Suprapubic skin (tissue), 4 donors: Measurements from ENCODE around the gene YWHAE.

ENCODE experiments used
- POLR2A ChIP-seq, 2 donors: fragments of 450-650 bp; IDR thresholded peaks; one replicate each; pipeline ENCODE4 v1.6.1; 2017; ENCODE audit warnings: antibody characterized with exemption in 2 of 2, mild to moderate bottlenecking in 2 of 2, moderate library complexity in 2 of 2
- POLR2AphosphoS5 ChIP-seq, 3 donors: sonication (generic); formaldehyde crosslinking; IDR thresholded peaks; one replicate each; pipeline ENCODE4 v1.6.1; 2017; ENCODE audit warnings: antibody characterized with exemption in 3 of 3

DNA sequence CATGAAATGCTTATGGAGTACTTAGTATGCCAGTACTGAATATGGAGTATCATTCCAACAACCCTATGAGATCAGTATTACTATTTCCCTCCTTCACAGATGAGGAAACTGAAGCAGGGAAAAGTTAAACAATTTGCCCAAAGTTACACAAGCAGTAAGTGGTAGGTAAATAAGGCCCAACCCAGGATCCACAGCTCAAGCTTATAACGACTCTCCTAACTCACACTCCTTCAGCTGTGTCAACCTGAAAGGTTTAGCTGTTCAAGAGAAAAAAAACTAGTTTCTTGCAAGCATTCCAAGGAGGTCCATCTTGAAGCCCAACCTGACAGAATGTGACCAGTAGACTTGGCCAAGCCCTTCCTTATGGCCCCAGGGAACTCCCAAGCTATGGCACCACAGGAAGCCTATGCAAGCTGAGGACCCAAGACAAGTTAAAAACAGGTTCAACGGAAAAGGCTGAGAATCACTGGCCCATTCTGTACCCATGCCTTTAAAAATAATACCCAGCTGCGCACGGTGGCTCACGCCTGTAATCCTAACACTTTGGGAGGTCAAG, 49.5 kb upstream of the YWHAE start:
- no peak for TF ChIP-seq POLR2AphosphoS5 (IDR thresholded peaks at IDR 0.05)
- no peak for TF ChIP-seq POLR2A (IDR thresholded peaks at IDR 0.05)
